Measurements from ENCODE around the gene IMPDH1.

DNA sequence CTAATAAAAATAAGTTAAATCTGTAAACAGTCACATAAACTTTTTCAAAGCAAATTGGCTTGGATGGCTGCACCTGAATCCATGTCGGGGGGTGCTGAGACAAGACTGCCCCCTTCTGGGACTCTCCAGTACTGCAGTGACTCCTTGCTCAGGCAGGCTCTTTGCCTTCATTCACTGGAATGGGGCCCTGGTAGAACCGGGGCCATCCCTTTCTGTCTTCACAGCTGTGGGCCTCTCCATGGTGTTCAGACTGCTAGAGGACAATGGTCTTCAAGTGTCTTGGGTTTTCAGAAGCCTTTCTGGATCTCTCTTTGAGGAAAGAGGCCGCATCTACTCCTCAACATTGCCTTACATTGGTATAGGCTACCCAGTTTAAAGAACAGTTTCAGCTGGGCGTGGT lies 16.1 kb upstream of the IMPDH1 start:
- no peak for TF ChIP-seq MXI1 (conservative IDR thresholded peaks at IDR 0.05; ENCODE audit: poor library complexity, severe bottlenecking)
- TF ChIP-seq, protein P1, sequence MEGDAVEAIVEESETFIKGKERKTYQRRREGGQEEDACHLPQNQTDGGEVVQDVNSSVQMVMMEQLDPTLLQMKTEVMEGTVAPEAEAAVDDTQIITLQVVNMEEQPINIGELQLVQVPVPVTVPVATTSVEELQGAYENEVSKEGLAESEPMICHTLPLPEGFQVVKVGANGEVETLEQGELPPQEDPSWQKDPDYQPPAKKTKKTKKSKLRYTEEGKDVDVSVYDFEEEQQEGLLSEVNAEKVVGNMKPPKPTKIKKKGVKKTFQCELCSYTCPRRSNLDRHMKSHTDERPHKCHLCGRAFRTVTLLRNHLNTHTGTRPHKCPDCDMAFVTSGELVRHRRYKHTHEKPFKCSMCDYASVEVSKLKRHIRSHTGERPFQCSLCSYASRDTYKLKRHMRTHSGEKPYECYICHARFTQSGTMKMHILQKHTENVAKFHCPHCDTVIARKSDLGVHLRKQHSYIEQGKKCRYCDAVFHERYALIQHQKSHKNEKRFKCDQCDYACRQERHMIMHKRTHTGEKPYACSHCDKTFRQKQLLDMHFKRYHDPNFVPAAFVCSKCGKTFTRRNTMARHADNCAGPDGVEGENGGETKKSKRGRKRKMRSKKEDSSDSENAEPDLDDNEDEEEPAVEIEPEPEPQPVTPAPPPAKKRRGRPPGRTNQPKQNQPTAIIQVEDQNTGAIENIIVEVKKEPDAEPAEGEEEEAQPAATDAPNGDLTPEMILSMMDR (IDR thresholded peaks at IDR 0.05; ENCODE audit: poor library complexity, severe bottlenecking), result peak; percentile 59
- no peak for TF ChIP-seq EZH2 (IDR thresholded peaks at IDR 0.05; ENCODE audit: borderline replicate concordance, insufficient read depth, low read length, poor library complexity, severe bottlenecking)
- no peak for TF ChIP-seq EP300 (conservative IDR thresholded peaks at IDR 0.05; ENCODE audit: poor library complexity, severe bottlenecking)
- TF ChIP-seq POLR2AphosphoS5 (IDR thresholded peaks at IDR 0.05), result no peak
- TF ChIP-seq TAF1 (IDR thresholded peaks at IDR 0.05; ENCODE audit: low read depth), result no peak
- TF ChIP-seq, protein P2, sequence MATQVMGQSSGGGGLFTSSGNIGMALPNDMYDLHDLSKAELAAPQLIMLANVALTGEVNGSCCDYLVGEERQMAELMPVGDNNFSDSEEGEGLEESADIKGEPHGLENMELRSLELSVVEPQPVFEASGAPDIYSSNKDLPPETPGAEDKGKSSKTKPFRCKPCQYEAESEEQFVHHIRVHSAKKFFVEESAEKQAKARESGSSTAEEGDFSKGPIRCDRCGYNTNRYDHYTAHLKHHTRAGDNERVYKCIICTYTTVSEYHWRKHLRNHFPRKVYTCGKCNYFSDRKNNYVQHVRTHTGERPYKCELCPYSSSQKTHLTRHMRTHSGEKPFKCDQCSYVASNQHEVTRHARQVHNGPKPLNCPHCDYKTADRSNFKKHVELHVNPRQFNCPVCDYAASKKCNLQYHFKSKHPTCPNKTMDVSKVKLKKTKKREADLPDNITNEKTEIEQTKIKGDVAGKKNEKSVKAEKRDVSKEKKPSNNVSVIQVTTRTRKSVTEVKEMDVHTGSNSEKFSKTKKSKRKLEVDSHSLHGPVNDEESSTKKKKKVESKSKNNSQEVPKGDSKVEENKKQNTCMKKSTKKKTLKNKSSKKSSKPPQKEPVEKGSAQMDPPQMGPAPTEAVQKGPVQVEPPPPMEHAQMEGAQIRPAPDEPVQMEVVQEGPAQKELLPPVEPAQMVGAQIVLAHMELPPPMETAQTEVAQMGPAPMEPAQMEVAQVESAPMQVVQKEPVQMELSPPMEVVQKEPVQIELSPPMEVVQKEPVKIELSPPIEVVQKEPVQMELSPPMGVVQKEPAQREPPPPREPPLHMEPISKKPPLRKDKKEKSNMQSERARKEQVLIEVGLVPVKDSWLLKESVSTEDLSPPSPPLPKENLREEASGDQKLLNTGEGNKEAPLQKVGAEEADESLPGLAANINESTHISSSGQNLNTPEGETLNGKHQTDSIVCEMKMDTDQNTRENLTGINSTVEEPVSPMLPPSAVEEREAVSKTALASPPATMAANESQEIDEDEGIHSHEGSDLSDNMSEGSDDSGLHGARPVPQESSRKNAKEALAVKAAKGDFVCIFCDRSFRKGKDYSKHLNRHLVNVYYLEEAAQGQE (IDR thresholded peaks at IDR 0.05; ENCODE audit: borderline replicate concordance), result no peak
